ACC112 (cell line): ENCODE measurements around the gene TMC7.

ENCODE experiments used
- H2AFZ ChIP-seq: fragments of 200-600 bp; sonication (generic); one replicate; pipeline ENCODE4 v1.6.0; 2017; ENCODE audit warnings: antibody characterized with exemption, low read length; ENCODE audit not compliant: unreplicated experiment
- H3K27ac ChIP-seq: fragments of 200-600 bp; sonication (generic); 2 replicates; pipeline ENCODE4 v1.5.1; 2014; ENCODE audit warnings: low read depth, mild to moderate bottlenecking, antibody characterized with exemption, low read length, moderate library complexity
- H3K27me3 ChIP-seq: fragments of 200-600 bp; sonication (generic); 2 replicates; pipeline ENCODE4 v1.6.1; 2014; ENCODE audit warnings: mild to moderate bottlenecking, antibody characterized with exemption, low read length, moderate library complexity, mixed read lengths; ENCODE audit not compliant: insufficient read depth
- H3K36me3 ChIP-seq: fragments of 200-600 bp; sonication (generic); 2 replicates; pipeline ENCODE4 v1.6.1; 2016; ENCODE audit warnings: mild to moderate bottlenecking, antibody characterized with exemption, low read length, moderate library complexity, mixed read lengths; ENCODE audit not compliant: insufficient read depth
- H3K4me1 ChIP-seq: fragments of 200-600 bp; sonication (generic); one replicate; pipeline ENCODE4 v1.6.1; 2016; ENCODE audit warnings: low read length, mixed read lengths; ENCODE audit not compliant: insufficient read depth, unreplicated experiment, control insufficient read depth
- H3K4me3 ChIP-seq: fragments of 200-600 bp; sonication (generic); 2 replicates; pipeline ENCODE4 v1.5.1; 2014; ENCODE audit warnings: mild to moderate bottlenecking, low read depth, low read length
- H3K79me2 ChIP-seq: fragments of 200-600 bp; sonication (generic); one replicate; pipeline ENCODE4 v1.6.0; 2016; ENCODE audit warnings: low read length; ENCODE audit not compliant: control insufficient read depth, unreplicated experiment, insufficient read depth

The TMC7 gene

DNA sequence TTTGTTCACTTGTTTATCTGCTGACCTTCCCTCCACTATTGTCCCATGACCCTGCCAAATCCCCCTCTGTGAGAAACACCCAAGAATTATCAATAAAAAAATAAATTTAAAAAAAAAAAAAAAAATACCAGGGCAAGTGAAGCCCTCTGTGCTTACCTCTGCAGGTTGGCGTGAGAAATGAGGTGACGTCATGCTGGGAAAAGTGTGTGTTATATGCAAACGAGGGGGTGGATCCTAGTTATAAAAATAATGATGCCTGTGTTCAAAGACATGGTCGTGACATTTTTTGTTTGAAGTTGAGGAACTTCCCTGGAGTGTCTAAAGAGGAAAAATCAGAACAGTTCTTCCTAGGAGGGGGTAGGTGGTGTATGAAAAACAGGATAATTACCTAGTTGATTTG is 20.2 kb downstream of the TMC7 start:
- H3K27ac ChIP-seq, result no peak overlapping the region
- peaks cover 15% of the 10 kb centered on the region for H3K4me1 ChIP-seq

DNA sequence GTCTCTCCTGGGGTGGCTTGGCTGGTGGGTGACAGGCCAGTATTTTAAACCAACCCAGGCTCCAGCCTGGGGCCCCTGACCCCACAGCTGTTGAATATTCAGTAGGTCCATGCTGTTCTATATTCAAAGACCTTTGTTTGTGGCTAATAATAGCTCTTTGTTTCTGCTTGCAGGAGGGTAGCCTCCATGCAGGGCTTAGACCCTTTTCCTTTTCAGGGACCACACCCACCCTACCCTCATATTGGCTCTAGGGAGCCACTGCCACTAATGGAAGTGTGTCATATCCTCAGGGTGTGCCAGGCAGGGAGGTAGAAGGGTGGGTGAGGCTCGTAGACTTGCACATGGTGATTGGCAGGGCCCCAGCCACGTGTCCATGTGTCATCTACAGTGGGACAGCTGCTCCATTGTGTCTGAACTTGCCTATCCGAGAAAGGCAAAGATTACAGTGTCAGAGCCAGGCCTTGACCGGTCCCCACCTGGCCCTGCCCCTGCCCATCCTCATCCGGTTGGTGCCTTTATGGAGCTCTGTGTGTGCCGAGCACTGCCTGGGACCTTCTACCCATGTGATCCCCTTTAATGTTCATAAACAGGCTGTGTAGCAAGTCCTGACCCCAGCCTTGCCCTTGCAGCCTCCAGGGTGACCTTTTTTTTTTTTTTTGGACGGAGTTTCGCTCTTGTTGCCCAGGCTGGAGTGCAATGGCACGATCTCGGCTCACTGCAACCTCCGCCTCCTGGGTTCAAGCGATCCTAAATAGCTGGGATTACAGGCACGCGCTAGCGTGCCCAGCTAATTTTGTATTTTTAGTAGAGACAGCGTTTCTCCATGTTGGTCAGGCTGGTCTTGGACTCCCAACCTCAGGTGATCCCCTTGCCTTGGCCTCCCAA is 22.1 kb downstream of the TMC7 start:
- H3K79me2 ChIP-seq, result no peaks in the 10 kb centered on the region
- peaks cover 11% of the 10 kb centered on the region for H3K4me1 ChIP-seq
- H2AFZ ChIP-seq, result no peak overlapping the region
- H3K36me3 ChIP-seq, result no peaks in the 10 kb centered on the region
- no peak overlapping the region for H3K4me3 ChIP-seq
- no peak overlapping the region for H3K27ac ChIP-seq
- no peaks in the 10 kb centered on the region for H3K27me3 ChIP-seq

More for the DNA sequence above, 20.2 kb downstream of the TMC7 start:
- H2AFZ ChIP-seq, result no peak overlapping the region
- no peak overlapping the region for H3K4me3 ChIP-seq
- H3K36me3 ChIP-seq, result no peaks in the 10 kb centered on the region
- no peaks in the 10 kb centered on the region for H3K27me3 ChIP-seq
- H3K79me2 ChIP-seq, result no peaks in the 10 kb centered on the region

DNA sequence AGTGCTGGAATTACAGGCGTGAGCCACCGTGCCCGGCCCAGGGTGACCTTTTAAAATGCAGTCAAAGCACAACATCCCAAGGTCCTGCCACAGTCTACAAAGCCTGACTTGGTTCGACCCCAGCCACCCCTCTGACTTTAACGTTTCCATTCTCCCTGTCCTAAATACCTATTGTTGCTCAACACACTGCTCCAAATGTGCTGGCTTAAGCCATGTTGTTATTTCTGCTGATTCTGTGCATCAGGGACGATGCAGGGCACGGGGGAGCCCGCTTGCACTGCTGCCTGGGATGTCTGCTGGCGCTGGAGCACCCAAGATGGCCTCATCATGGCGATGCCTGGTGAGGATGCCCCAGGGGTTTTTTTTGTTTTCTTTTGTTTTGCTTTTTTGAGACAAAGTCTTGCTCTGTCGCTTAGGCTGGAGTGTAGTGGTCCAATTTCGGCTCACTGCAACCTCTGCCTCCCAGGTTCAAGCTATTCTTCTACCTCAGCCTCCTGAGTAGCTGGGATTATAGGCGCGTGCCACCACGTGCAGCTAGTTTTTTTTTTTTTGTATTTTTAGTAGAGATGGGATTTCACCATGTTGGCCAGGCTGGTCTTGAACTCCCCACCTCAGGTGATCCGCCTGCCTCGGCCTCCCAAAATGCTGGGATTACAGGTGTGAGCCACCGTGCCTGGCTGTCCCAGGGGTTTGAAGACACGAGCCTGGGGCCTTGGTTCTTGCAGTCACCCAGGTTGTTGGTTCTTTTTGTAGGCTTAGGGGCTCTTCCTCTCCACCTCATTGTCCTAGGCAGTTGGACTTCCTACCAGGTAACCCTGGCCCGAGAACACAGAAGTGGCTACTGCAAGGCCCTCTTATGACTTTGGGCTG is 22.9 kb downstream of the TMC7 start:
- Histone ChIP-seq H3K79me2 (no peaks in the 10 kb centered on the region), H3K27me3 (no peaks in the 10 kb centered on the region), H2AFZ (no peak overlapping the region), H3K4me3 (no peak overlapping the region), H3K4me1 (peaks cover 11% of the 10 kb centered on the region), H3K36me3 (no peaks in the 10 kb centered on the region), H3K27ac (no peak overlapping the region)

DNA sequence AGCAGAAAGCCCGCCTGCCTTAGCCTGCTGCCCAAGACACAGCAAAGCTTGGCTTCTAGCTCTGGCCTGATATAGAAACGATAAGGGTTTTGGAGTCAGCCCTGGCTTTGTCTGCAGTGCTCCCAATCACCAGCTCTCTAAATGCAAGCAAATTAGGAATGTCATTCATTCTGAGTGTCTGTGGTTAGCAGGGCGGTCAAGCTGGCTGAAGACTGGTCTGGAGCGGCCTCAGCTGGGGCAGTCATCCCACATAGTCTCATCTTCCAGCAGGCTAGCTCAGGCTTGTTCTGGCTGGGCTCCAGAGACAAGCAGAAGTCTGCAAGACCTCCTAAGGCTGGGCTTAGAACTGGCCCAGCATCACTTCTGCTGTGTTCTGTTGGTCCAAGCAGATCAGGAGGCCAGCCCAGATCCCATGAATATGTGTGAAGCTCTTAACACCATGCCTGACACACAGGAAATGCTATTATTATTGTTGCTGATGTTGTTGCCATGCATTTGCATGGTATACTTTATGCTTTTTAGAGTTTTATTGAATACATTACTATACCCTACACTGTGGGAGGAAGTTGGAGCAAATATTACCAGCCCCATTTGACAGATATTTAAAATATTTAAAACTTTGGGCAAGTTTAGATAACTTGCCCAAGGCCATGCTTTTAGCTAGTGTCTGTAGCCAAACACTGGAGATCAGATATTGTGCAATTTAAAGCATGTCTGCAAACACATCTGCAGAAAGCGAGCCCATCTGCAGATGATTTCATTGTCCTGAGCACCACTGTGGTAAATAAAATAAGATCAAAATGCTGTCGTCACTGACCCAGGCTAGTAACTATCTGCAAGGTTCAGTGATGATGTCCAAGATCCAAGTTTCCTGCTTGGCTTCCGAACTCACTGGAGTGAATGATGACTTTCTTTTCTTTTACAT is 24.8 kb downstream of the TMC7 start:
- Histone ChIP-seq H3K27me3 (no peaks in the 10 kb centered on the region), H3K79me2 (no peaks in the 10 kb centered on the region), H2AFZ (no peak overlapping the region), H3K4me1 (peaks cover 11% of the 10 kb centered on the region), H3K36me3 (no peaks in the 10 kb centered on the region), H3K27ac (no peak overlapping the region), H3K4me3 (no peak overlapping the region)

DNA sequence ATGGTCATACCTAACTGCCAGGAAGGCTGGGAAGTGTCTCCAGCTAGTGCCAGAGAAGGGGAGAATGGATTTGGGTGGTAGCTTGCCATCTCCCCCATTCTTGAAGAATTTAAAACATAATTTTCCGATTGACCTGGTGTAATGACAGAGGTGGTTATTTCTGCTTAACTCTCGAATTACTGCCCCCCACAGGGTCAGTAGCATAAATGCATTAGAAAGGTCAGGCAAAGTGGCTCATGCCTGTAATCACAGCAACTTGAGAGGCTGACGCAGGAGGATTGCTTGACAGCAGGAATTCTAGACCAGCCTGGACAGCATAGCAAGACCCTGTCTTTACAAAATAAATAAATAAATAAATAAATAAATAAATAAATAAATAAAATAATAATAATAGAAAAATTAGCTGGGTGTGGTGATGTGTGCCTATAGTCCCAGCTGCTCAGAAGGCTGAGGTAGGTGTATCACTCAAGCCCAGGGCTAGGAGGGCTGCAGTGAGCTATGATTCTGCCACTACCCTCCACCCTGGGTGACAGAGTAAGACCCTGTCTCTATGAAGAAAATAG is 27.5 kb downstream of the TMC7 start:
- Histone ChIP-seq H3K79me2 (no peaks in the 10 kb centered on the region), H3K27ac (no peak overlapping the region), H2AFZ (no peak overlapping the region), H3K4me3 (no peak overlapping the region), H3K27me3 (no peaks in the 10 kb centered on the region), H3K4me1 (peaks cover 4% of the 10 kb centered on the region), H3K36me3 (no peaks in the 10 kb centered on the region)

DNA sequence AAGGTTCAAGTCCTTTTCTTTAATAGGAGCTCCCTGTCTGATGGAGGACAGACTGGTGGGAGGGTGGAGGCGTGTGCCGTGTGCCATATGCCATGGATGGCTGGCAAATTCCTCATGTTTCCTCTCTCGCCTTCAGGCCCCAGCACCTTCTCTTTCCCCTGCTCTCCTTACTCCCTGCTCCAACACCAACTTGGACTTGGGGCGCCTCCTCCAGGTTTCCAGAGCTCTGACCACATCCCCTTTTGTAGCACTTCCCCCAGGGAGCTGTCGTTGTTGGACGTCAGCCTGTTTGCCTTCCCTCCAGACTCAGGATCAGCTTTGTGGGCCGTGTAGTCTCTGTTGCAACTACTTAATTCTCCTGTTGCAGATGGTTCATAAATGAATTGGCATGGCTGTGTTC is 30.7 kb downstream of the TMC7 start:
- no peaks in the 10 kb centered on the region for H3K36me3 ChIP-seq
- no peak overlapping the region for H3K4me3 ChIP-seq
- no peak overlapping the region for H2AFZ ChIP-seq
- H3K27me3 ChIP-seq, result no peaks in the 10 kb centered on the region
- no peaks in the 10 kb centered on the region for H3K79me2 ChIP-seq
- H3K4me1 ChIP-seq, result no peaks in the 10 kb centered on the region
- no peak overlapping the region for H3K27ac ChIP-seq

DNA sequence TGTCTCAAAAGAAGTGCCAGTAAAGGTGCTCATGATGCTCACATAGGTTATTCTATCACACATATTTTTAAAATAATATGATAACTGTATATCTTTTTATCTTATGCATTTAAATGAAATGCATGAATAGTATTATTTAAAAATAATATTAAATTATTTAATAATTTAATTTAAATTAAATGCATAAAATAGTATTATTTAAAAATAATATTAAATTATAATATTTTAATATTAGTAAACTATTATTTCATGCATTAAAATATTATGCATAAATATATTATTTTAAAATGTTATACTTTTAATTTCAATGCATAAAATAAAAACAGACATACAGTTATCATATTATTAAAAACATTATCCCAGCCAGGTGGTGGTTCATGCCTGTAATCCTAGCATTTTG is 33.4 kb downstream of the TMC7 start:
- no peaks in the 10 kb centered on the region for H3K36me3 ChIP-seq
- no peak overlapping the region for H2AFZ ChIP-seq
- no peak overlapping the region for H3K27ac ChIP-seq
- H3K4me3 ChIP-seq, result no peak overlapping the region
- no peaks in the 10 kb centered on the region for H3K79me2 ChIP-seq
- no peaks in the 10 kb centered on the region for H3K4me1 ChIP-seq
- no peaks in the 10 kb centered on the region for H3K27me3 ChIP-seq

DNA sequence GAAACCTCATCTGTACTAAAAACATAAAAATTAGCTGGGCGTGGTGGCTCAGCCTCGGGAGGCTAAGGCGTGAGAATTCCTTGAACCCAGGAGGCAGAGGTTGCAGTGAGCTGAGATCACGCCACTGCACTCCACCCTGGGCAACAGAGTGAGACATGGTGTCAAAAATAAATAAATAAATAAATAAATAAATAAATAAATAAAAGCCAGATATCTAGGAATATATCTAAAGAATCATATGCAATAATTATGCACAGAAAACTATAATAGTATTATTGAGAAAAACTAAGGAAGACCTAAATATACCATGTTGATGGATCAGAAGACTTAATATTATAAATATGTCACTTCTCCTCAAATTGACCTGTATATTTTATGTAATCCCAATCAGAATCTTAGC is 37.0 kb downstream of the TMC7 start:
- no peak overlapping the region for H2AFZ ChIP-seq
- H3K79me2 ChIP-seq, result no peaks in the 10 kb centered on the region
- H3K27me3 ChIP-seq, result no peaks in the 10 kb centered on the region
- no peak overlapping the region for H3K27ac ChIP-seq
- H3K4me1 ChIP-seq, result no peaks in the 10 kb centered on the region
- H3K4me3 ChIP-seq, result no peak overlapping the region
- no peaks in the 10 kb centered on the region for H3K36me3 ChIP-seq

DNA sequence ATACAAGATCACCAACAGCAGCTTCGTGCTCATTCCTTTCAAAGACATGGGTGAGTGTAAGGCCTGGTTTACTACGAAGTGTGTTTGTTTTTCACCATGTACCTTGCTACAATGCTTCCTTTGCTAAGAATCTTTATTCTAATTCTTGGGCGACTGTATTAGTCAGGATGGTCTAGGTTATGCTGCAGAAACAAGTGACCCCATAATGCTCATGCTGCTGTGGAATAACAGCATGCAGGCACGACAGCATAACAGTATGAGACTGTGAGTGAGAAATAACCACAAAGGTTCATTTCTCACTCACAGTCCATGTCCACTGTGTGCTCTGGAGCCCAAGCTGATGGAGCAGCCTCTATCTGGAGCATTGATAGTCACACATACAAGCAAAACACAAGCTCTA is 38.0 kb downstream of the TMC7 start:
- Histone ChIP-seq H3K4me1 (no peaks in the 10 kb centered on the region), H3K79me2 (no peaks in the 10 kb centered on the region), H3K36me3 (no peaks in the 10 kb centered on the region), H2AFZ (no peak overlapping the region), H3K4me3 (no peak overlapping the region), H3K27me3 (no peaks in the 10 kb centered on the region), H3K27ac (no peak overlapping the region)

DNA sequence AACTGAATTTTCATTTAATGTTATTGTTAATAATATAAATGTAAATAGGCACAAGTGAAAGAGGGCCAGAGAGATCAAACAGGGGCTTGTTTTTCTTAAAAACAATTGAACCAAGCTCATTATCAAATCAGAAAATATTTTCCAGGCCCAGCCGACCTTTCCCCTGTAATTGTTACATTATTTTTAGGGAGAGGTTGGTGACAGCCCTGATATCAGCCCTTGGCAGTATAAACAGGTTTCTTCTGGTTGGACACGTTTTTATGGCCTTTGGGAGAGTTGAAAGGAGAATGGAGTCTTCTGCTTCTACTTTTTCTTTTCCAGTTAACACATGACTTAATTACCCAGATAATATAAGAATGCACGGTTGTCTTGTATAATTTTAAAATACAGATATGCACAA is 43.7 kb downstream of the TMC7 start:
- no peaks in the 10 kb centered on the region for H3K4me1 ChIP-seq
- H3K4me3 ChIP-seq, result no peak overlapping the region

More for the DNA sequence above, 43.7 kb downstream of the TMC7 start:
- Histone ChIP-seq H3K79me2 (no peaks in the 10 kb centered on the region), H3K27me3 (no peaks in the 10 kb centered on the region), H2AFZ (no peak overlapping the region), H3K27ac (no peak overlapping the region), H3K36me3 (no peaks in the 10 kb centered on the region)
